OCI-M2 (cell line): ENCODE results near the gene STPG4.

Experiments used
- DNase-seq: peaks from one replicate; lab custom pipeline; 2025; ENCODE audit not compliant: unreplicated experiment; lab: John Stamatoyannopoulos, UW

Gene STPG4

DNA sequence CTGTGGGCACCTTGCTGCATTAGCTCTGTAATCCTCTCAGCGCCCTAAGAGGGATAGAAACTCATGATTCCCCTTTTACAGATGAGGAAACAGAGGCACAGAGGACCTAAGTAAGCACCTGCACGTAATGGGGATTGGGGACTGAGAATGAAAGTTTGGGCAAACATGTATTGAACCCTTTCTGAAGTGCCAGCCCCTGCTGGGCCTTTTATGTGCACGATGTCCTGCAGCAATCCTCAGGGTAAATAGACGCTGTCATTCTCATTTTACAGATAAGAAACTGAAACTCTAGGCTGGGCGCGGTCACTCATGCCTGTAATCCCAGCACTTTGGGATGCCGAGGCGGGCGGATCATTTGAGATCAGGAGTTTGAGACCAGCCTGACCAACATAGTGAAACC, 117.4 kb downstream of the STPG4 start:
- no peak for DNase-seq
